ENCODE measurements around the gene HSPA12B.

Gene HSPA12B

GRCh38 chr20:3705491-3705969, 27.0 kb upstream of the HSPA12B start:
- no peak for DNase-seq (ENCODE audit: extremely low read depth, low read depth)
- no peak for TF ChIP-seq CTCF (IDR thresholded peaks at IDR 0.05; ENCODE audit: low read depth, low read length)

- DNase-seq (ENCODE audit: extremely low read depth, low read depth), result no peak
- TF ChIP-seq CTCF (IDR thresholded peaks at IDR 0.05; ENCODE audit: low read depth, low read length), result no peak
Observed at GRCh38 chr20:3705970-3706739, 26.3 kb upstream of the HSPA12B start.

GRCh38 chr20:3706774-3707507, 25.5 kb upstream of the HSPA12B start:
- no peak for TF ChIP-seq CTCF (IDR thresholded peaks at IDR 0.05; ENCODE audit: low read depth, low read length)
- DNase-seq (ENCODE audit: extremely low read depth, low read depth), result no peak

- DNase-seq (ENCODE audit: extremely low read depth, low read depth), result no peak
- TF ChIP-seq CTCF (IDR thresholded peaks at IDR 0.05; ENCODE audit: low read depth, low read length), result no peak
Observed at GRCh38 chr20:3707508-3707899, 25.0 kb upstream of the HSPA12B start.

GRCh38 chr20:3710011-3710466, 22.4 kb upstream of the HSPA12B start:
- no peak for TF ChIP-seq CTCF (IDR thresholded peaks at IDR 0.05; ENCODE audit: low read depth, low read length)
- DNase-seq (ENCODE audit: extremely low read depth, low read depth), result no peak

- peak; percentile 90 for TF ChIP-seq CTCF (IDR thresholded peaks at IDR 0.05; ENCODE audit: low read depth, low read length)
Observed at GRCh38 chr20:3710703-3711483, 21.6 kb upstream of the HSPA12B start.

More at GRCh38 chr20:3710703-3711483, 21.6 kb upstream of the HSPA12B start:
- peak; percentile 14 for DNase-seq (ENCODE audit: extremely low read depth, low read depth)
